HEK293T (cell line): ENCODE data around the gene RPL13.

ENCODE experiments used
- ARNT ChIP-seq: fragments of 450-650 bp; IDR thresholded peaks from 2 replicates; pipeline ENCODE4 v1.6.1; 2017; ENCODE audit warnings: mild to moderate bottlenecking
- BHLHE40 ChIP-seq: fragments of 450-650 bp; IDR thresholded peaks from 2 replicates; pipeline ENCODE4 v1.6.1; 2016; ENCODE audit warnings: mild to moderate bottlenecking, moderate library complexity, borderline replicate concordance
- CTBP1 ChIP-seq: fragments of 450-650 bp; IDR thresholded peaks from 2 replicates; pipeline ENCODE4 v1.6.1; 2016; ENCODE audit warnings: borderline replicate concordance
- FOXA1 ChIP-seq: fragments of 450-650 bp; IDR thresholded peaks from 2 replicates; pipeline ENCODE4 v1.6.1; 2016; ENCODE audit warnings: mild to moderate bottlenecking
- FOXM1 ChIP-seq: fragments of 450-650 bp; IDR thresholded peaks from 2 replicates; pipeline ENCODE4 v1.6.1; 2017; ENCODE audit warnings: mild to moderate bottlenecking, borderline replicate concordance
- HDGF ChIP-seq: fragments of 450-650 bp; IDR thresholded peaks from 2 replicates; pipeline ENCODE4 v1.6.1; 2017; ENCODE audit warnings: antibody characterized with exemption, borderline replicate concordance
- L3MBTL2 ChIP-seq: fragments of 450-650 bp; conservative IDR thresholded peaks from 2 replicates; pipeline ENCODE4 v1.6.1; 2016; ENCODE audit warnings: mild to moderate bottlenecking
- PKNOX1 ChIP-seq: fragments of 450-650 bp; IDR thresholded peaks from 2 replicates; pipeline ENCODE4 v1.6.1; 2016
- SP1 ChIP-seq: fragments of 450-650 bp; IDR thresholded peaks from 2 replicates; pipeline ENCODE4 v1.6.1; 2017
- SUZ12 ChIP-seq: fragments of 450-650 bp; IDR thresholded peaks from 2 replicates; pipeline ENCODE4 v1.6.1; 2016; ENCODE audit warnings: mild to moderate bottlenecking
- ZNF384 ChIP-seq: fragments of 450-650 bp; IDR thresholded peaks from 2 replicates; pipeline ENCODE4 v1.6.1; 2016

DNA sequence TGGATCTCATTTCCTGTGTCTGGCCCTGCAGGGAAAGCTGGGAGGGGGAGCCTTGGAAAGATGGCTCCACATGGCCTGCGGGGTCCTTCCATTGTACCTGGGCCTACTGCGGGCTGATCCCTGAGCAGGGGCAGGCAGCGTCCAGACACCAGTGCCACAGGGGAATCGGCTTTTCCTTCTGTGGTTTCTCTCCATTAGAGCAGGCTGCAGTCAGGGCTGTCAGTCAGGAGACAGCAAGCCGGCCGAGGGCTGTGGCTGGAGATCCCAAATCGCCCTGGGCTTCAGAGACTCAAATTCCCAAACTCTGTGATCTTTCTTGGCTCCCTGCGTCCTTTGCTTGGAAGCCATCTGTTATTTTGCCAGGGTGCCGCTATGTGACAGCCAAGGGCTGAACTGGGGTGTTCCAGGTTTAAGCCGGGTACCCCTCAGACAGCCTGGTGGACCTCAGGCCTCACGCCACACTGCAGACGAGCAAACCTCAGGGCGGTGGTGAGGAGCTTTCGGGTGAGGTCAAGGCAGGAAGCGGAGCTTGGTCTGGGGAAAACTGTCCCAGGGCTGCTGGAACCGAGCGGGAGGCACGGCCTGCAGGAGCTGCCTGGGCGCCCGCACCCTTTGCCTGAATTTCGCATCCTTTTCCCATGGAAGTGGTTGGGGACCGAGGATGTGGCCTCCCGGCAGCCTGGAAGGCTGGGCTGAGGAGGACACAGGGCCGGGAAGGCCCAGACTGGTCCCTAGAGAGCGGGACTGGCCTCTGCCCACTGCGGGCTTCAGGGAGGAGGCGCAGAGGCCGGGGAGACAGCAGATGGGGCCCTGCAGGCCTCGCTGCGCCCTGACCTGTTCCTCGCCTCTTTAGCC, 13.6 kb downstream of the RPL13 start:
- TF ChIP-seq PKNOX1 = no peak
- TF ChIP-seq FOXM1 = no peak
- TF ChIP-seq ARNT = no peak
- no peak for TF ChIP-seq HDGF
- TF ChIP-seq CTBP1 = no peak
- TF ChIP-seq BHLHE40 = no peak
- TF ChIP-seq SP1 = no peak
- TF ChIP-seq ZNF384 = no peak
- no peak for TF ChIP-seq FOXA1
- no peak for TF ChIP-seq L3MBTL2
- TF ChIP-seq SUZ12 = no peak
